GM19023 (cell line): ENCODE data around the gene SLC25A14.
"Not testable (repeated sequence)": the region's sequence is repeated elsewhere in the genome, so short reads cannot be mapped to it uniquely, and the experiment has no call there.

Experiments used
- ATAC-seq: cut with Tn5 transposase; IDR thresholded peaks from one replicate; pipeline ENCODE4 v1.9.1; 2021; ENCODE audit warnings: mild to moderate bottlenecking, moderate library complexity; ENCODE audit not compliant: unreplicated experiment

SLC25A14 gene

GRCh38 chrX:130339408-130340222 is at the start of gene SLC25A14:
Gene SLC25A14 (plus strand): TSS chrX:130339919. CDS start chrX:130340279, 360 bp downstream.
- peak; percentile 95 for ATAC-seq

GRCh38 chrX:130295519-130296296 is 44.0 kb upstream of the SLC25A14 start:
- no peak for ATAC-seq

- no peak for ATAC-seq
These were observed 43.4 kb upstream of the SLC25A14 start for GRCh38 chrX:130296297-130296678.

GRCh38 chrX:130296743-130297142 is 43.0 kb upstream of the SLC25A14 start:
- ATAC-seq: no peak

GRCh38 chrX:130299279-130300009 is 40.3 kb upstream of the SLC25A14 start:
- no peak for ATAC-seq

- no peak for ATAC-seq
These were observed 39.8 kb upstream of the SLC25A14 start for GRCh38 chrX:130300010-130300282.

GRCh38 chrX:130301405-130301804 is 38.3 kb upstream of the SLC25A14 start:
- ATAC-seq: no peak

- no peak for ATAC-seq
These were observed 37.7 kb upstream of the SLC25A14 start for GRCh38 chrX:130301977-130302376.

GRCh38 chrX:130304587-130305368 is 34.9 kb upstream of the SLC25A14 start:
- ATAC-seq: no peak

- ATAC-seq: not testable (repeated sequence)
These were observed 19.8 kb upstream of the SLC25A14 start for GRCh38 chrX:130319886-130320285.

- ATAC-seq: peak; percentile 52
These were observed 18.2 kb upstream of the SLC25A14 start for GRCh38 chrX:130321550-130321949.

- ATAC-seq: no peak
These were observed 9.6 kb upstream of the SLC25A14 start for GRCh38 chrX:130330146-130330545.

- peak; percentile 67 for ATAC-seq
These were observed 9.0 kb upstream of the SLC25A14 start for GRCh38 chrX:130330706-130331105.

GRCh38 chrX:130336531-130336930 is 3.2 kb upstream of the SLC25A14 start:
- no peak for ATAC-seq

- not testable (repeated sequence) for ATAC-seq
These were observed 850 bp upstream of the SLC25A14 start for GRCh38 chrX:130338869-130339268.

- peak; percentile 9 for ATAC-seq
These were observed 552 bp downstream of the SLC25A14 start for GRCh38 chrX:130340271-130340670.

GRCh38 chrX:130343411-130343810 is 3.7 kb downstream of the SLC25A14 start:
- no peak for ATAC-seq

- no peak for ATAC-seq
These were observed 7.6 kb downstream of the SLC25A14 start for GRCh38 chrX:130347321-130347720.

GRCh38 chrX:130351567-130351966 is 11.8 kb downstream of the SLC25A14 start:
- no peak for ATAC-seq

GRCh38 chrX:130352050-130352449 is 12.3 kb downstream of the SLC25A14 start:
- ATAC-seq: not testable (repeated sequence)

GRCh38 chrX:130376077-130376476 is 36.4 kb downstream of the SLC25A14 start:
- no peak for ATAC-seq
